Stimulated activated CD8-positive, alpha-beta memory T cell treated with anti-CD3 and anti-CD28 coated beads, Interleukin-7, amount 100 ng/mL, for 4 hours (primary cell): Measurements from ENCODE around the gene ATP2A3.

Source experiments
- DNase-seq, 2 donors: peaks; one replicate each; pipeline ENCODE4 v3.0.0-alpha.2; 2020; ENCODE audit warnings: low read depth in 2 of 2

The ATP2A3 gene

DNA sequence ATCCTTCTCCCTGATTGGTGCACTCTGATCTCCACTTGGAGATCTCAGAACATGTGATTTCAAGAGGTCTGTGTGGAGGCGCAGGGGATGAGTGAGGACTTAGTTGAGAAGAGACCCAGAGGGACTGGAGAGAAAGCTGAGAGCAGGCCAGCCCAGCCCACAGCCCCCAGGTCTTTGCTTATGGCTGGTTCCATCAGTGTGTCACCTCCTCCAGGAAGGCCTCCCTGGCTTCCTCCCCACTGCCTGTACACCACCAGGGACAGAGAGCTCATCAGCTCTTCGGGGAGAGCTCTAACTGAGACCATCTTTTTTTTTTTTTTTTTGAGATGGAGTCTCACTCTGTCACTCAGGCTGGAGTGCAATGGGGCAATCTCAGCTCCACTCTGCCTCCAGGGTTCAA is 51.4 kb downstream of the ATP2A3 start:
- DNase-seq = no peak

DNA sequence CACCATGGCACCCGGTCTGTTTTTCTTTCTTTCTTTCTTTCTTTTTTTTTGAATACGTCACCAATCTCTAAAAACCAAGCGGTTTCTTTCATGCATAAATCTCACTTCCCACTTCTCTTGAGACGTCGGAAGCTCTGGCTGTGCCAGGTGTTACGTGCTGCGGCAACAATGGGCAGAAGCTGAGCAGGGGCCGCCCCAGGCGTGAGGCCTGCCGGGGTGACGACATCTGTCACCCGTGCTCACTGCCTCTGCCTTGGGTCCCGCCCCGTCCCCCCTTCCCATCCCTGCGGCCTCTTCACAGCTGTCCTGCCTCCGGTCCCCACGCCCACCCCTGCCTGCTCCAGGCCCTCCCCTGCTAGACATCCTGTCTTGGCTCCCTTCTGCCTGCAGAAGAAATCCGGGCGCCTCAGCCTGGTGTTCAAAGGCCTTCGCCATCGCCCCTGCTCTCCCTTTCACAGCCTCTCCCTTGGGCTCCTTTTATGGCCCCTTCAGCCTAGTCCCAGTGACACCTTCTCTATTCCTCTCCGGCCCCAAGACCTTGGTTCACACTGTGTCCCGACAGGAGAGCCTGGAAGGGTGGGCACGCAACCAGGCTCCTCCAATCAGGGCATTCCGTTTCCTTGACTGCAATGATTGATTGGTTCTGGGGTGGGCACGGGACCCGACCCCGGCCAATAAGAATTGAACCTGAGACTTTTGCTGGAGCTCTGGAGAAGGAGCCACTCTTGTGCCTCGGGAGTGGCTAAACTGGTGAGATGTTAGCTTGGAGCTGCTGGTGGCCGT is 52.8 kb downstream of the ATP2A3 start:
- peak; percentile 27 to 56 for DNase-seq

DNA sequence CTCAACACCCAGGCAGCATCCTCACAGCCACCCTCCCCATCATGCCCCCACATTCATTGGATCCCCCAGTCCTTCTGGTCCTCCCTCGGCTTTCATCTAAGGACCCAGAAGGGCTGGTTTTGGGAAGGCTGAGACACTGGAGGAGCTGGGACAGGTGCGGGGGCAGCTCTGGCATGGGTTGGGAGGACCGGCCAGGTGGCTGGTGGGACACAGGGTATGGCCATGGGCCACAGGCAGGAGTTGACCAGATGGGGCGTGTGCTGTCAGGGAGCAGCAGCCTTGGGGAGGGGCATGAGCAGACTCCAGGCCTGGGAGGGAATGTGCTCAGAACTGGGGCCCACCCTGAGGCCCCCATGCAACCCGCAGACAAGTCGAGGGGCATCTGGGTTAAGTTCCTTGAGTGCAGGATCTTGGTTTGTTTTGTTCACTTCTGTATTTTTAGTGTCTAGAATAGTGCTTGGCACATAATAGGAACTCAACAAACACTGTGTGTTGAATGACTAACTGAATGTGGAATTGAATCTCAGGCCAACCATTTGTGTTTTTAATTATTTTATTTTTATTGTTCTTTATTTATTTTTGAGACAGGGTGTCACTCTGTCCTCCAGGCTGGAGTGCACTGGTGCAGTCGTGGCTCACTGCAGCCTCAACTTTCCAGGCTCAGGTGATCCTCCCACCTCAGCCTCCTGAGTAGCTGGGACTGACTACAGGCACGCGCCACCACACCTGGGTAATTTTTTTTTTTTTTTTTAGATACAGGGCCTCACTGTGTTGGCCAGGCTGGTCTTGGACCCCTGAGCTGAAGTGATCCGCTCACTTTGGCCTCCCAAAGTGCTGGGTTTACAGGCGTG is 53.6 kb downstream of the ATP2A3 start:
- no peak for DNase-seq

DNA sequence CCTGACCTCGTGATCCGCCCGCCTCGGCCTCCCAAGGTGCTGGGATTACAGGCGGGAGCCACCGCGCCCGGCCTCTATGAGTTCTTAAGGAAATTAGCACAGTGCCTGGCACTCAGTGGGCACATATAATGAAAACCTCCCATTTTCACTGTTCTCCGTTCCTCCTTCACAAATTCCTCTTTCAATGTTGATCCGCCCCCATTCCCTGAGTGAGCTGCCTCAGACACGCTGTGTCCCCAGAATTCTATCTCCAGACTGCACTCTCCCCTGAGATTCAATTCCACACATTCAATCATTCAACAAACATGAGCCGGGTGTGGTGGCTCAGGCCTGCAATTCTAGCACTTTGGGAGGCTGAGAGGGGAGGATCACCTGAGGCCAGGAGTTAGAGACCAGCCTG is 55.0 kb downstream of the ATP2A3 start:
- DNase-seq = no peak

GRCh38 chr17:3907483-3908216 is 56.6 kb downstream of the ATP2A3 start:
- no peak for DNase-seq

DNA sequence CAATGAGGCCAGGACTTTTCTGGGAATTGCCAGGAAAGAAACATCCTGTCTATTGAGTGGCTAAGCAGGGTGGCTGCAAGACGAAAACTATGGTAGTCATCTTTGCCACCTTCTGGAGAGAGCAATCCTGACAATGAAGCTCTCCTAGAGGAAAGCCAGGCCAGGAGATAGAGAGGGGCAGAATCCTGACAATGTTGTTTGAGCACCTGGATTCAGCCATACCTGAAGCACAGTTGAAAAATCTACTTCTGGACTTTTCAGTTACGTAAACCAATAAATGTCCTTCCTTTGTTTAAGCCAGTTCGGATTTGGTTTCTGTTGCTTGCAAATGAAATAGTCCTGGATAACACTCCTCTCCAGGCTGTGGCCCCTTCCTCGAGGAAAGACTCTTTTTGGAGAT is 57.4 kb downstream of the ATP2A3 start:
- no peak for DNase-seq

DNA sequence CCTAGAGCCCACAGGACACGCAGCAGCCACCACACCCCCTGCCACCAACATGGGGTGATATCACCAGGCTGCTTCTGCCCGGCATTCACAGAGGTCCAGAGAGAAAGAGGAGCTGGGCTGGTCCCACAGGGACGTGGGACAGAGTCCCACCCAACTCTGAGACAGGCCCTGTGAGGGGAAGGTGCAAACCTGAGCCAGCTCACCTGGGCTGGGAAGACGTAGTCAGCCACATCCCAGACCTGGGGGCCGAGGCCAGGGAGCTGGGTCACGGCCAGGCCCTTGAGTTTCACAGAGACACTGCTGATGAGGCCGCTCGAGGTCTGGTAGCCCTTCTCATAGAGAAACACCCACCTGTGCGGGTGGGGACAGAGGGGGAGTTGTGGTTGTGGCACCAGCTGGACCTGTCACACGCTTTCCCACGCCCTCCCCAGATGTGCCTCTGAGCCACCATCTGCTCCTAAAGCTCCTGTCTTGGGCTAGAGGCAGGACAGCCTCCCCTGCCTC is 59.2 kb downstream of the ATP2A3 start:
- no peak for DNase-seq

DNA sequence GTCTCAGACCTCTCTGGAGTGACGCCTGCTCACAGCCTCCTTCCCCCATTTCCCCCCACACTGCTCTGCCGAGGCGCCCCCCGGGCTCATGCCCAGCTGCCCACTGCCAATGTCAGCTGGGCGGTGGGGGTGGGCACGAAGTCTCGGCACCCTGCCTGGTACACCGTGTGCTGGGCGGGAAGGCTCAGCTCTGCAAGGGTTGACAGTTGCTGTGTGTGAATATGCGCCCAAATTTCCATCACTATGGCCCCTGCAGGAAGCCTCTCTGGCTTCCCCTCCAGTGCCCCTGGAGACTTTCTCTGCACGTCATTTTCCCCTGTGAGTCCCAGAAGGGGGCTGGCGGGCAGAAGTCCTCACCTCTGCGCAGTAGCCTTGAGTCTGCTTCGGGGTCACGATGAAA is 59.7 kb downstream of the ATP2A3 start:
- DNase-seq = no peak

DNA sequence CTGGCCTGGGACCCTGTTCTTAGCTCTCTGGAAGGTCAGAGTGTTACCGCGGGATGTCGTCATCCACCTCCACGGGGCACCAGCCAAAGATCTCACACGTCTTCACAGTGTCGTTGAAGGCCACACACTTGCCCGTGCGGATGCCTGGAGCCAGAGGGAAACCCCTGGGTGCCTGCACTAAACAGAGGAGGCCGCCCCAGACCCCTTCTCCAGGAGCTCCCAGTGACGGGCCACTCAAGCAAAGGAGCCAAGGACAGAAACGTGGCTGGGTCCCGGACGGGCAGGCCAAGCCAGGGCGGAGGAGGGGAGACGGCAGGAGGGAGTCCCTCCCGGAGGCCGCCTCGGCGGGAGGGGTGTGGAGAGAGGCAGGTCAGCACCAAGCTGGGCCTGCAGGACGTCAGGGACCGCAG is 60.4 kb downstream of the ATP2A3 start:
- no peak for DNase-seq

GRCh38 chr17:3903051-3903825 is 61.0 kb downstream of the ATP2A3 start:
- no peak for DNase-seq

DNA sequence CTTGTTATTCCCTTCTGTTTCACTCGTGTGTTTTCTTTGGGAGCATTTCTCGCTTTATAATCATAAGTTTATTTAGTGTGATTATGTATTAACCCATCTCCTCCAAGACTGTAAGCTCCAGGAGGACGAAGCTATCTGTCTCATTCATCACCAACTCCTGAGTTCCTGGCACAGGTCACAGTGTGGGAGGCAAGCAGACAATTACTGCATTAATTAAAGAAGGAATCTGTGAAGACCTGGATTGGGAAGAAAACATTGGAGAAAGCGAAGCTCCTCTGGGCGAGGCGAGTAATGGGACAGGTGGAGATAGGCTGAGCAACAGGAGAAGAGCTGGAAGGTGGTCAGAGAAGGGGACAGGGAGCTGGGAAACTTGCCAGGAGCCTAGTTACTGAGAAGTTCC is 63.6 kb downstream of the ATP2A3 start:
- DNase-seq = no peak

DNA sequence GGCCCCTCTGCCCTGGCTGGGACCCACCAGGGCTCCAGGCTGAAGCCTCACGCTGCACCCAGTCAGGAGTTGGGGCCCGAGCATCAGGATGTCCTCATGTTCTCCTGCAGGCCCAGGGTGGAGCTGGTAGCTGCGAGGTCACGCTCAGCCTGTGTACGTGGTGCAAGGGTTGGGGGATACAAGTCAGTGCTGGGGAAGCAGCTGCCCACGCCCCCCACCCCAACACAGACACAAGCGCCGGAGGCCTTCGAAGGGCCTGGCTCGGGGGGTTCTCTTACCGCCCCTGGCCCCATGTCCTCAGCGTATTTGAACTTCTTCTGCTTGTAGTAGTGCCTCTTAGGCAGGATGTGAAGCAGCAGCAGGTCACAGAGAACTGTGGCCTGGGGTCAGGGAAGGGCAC is 66.5 kb downstream of the ATP2A3 start:
- no peak for DNase-seq

- DNase-seq = no peak
These were observed 67.3 kb downstream of the ATP2A3 start for GRCh38 chr17:3896968-3897235.

- no peak for DNase-seq
These were observed 67.9 kb downstream of the ATP2A3 start for GRCh38 chr17:3896108-3896967.

- no peak for DNase-seq
These were observed 68.9 kb downstream of the ATP2A3 start for GRCh38 chr17:3895354-3895753.

DNA sequence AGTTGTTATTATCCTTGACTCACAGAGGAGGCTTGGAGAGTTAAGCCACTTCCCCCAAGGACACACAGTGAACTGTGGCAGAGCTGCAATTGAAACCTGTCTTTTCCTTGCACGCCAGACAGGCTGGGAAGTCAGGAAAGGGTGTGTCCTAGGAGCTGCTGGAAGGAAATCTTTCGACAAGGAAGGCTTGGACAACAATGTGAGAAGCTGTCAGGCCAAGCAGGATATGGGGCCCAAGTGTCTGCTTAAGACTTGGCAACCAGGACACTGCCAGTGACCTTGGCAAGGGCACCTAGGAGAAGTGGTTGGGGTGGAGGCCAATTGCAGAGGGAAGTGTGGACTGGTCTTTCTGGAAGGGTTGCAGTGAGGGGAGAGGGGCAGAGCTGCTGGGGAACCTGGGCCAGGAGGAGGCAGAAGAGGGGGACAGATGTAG is 69.3 kb downstream of the ATP2A3 start:
- DNase-seq = no peak

GRCh38 chr17:3894188-3894587 is 70.0 kb downstream of the ATP2A3 start:
- no peak for DNase-seq

DNA sequence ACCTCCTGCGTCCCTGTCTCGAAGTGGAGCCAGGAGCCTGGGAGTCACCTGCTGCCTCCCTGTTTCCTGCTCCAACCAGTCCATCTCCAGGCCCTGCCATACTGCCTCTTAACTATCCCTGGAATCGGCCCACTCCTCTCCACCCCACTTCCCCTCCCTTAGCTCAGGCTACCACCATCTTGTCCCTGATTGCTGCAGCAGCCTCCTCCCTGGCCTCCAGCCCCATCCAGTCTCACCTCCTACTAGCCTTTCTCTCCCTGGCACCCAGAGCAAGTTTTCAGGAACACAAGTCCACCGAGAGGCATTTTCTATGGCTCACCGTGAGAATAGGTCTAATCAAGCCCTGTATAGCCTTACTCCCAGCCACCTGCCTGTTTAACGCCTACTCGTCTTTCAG is 70.5 kb downstream of the ATP2A3 start:
- DNase-seq = no peak

GRCh38 chr17:3893003-3893719 is 71.1 kb downstream of the ATP2A3 start, which contains the start of gene CAMKK1:
Gene CAMKK1, minus strand, starts transcription at chr17:3893053. Its CDS starts 7,366 bp downstream, at chr17:3885687.
- peak; percentile 64 to 88 for DNase-seq
